HG03135 (cell line): ENCODE measurements around the gene ANKRD60.

Experiments
- ATAC-seq: cut with Tn5 transposase; IDR thresholded peaks from one replicate; pipeline ENCODE4 v1.9.1; 2021; ENCODE audit warnings: mild to moderate bottlenecking, moderate library complexity; ENCODE audit not compliant: unreplicated experiment

ANKRD60 gene

DNA sequence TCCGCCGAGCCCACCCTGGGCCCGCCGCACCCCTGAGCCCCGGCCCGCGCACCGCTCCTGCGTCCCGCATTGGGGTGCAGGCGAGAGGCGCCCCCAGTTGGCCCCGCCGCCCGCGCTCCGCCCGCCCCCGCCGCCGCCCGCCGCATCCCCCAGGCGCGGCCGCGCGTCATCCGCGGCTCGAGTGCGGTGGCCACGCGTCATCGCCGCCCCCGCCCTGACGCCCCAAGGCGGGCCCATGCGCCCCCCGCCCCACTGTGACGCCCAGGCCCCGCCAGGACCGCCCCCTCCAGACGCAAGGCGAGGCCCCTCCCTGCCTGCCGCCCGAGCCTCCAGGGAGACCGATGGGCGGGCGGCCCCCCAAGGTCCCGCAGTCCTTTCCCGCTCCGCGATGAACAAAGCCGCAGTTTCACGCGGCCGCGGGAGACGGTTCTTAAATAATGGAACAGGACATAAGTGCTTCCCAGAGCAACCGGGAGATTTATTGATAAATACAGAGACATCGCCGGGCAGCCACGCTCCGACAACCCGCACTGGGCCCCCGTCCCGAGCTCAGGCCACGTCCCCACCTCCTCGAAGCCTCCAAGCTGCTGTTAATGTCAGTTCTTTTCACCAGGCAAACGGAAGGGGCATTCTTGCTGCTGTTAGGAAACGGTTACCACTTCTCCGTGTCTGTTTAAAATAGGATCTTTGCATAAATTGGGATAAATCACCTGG, at the start of gene ANKRD60:
Gene ANKRD60, minus strand, starts transcription at position 170 of the 714 bp plus-strand sequence. Its CDS starts 0 bp downstream, at position 170.
- no peak for ATAC-seq

GRCh38 chr20:58277578-58278472, 49.4 kb upstream of the ANKRD60 start:
- ATAC-seq = no peak

GRCh38 chr20:58277107-58277506, 48.7 kb upstream of the ANKRD60 start:
- no peak for ATAC-seq

- ATAC-seq = no peak
These were observed 45.9 kb upstream of the ANKRD60 start for GRCh38 chr20:58274384-58274783.

GRCh38 chr20:58271606-58272351, 43.3 kb upstream of the ANKRD60 start:
- no peak for ATAC-seq

GRCh38 chr20:58268936-58269619, 40.6 kb upstream of the ANKRD60 start:
- ATAC-seq = no peak

- no peak for ATAC-seq
These were observed 40.0 kb upstream of the ANKRD60 start for GRCh38 chr20:58268421-58268821.

DNA sequence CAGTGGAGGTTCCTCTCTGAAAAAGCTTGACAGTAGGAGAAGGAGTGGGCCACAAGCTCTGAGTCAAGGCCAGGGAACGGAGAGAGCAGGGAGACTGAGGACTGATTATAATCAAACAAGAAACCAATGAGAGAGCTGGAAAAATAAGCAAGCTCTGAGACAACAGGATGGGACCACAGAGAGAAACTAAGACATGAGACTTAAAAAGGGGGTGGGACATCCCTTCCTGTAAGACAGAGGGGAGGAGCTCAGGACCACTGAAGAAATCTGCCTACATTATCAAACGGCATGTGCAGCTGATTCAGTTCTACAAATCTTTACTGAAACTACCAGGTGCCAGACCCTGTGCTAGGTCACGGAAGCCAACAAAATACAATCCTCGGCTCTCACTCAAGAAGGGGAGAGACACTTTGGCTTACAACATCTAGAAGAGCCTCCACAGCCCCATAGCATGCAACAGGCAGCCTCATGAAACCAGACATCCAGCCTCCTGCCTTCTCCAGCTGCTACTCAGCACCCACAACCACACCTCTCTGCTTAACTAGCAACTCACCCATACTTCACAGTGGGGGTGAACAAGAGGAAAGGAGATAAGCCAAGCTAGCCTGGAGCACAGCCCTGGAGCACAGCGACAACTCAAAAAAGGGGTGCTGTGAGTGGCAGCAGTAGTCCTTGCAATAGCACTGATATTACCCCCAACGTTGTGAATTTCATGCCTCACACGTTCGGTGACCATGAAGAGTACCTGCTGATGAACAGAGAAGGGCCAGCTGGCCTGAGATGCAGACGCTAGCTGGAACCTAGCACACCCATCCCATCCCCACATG, 39.1 kb upstream of the ANKRD60 start:
- ATAC-seq = no peak

GRCh38 chr20:58264271-58264670, 35.8 kb upstream of the ANKRD60 start:
- ATAC-seq = no peak

DNA sequence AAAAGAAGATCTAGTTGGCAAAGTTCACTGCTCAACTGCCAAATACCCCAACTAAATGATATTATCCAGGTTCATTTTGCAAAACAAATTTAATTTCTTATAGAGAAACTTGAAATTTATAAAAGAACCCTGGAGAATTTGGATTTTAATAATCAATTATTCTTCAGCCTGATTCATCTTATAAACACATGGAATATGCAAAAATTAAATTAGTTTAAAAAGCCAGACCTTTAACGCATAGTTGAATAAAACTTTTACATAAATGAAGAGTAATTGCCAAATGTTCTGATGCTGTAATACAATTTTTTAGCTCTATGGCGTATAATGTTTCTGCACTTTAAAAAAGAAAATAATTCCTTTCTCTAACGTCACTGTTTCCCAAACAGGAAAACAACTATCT, 33.2 kb upstream of the ANKRD60 start:
- ATAC-seq = no peak

- ATAC-seq = no peak
These were observed 31.6 kb upstream of the ANKRD60 start for GRCh38 chr20:58260006-58260405.

DNA sequence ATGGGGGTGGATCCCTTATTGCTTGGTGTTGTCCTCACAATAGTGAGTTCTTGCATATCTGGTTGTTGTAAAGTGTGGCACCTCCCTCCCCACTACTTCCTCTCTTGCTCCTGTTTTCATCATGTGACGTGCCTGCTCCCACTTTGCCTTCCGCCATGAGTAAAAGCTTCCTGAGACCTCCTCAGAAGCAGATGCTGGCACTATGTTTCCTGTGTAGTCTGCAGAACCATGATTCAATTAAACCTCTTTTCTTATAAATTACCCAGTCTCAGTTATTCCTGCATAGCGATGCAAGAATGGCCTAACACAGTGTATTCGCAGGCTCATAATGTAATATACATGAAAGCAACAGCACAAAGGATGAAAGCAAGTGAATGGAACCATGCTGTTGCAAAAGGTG, 28.4 kb upstream of the ANKRD60 start:
- no peak for ATAC-seq

DNA sequence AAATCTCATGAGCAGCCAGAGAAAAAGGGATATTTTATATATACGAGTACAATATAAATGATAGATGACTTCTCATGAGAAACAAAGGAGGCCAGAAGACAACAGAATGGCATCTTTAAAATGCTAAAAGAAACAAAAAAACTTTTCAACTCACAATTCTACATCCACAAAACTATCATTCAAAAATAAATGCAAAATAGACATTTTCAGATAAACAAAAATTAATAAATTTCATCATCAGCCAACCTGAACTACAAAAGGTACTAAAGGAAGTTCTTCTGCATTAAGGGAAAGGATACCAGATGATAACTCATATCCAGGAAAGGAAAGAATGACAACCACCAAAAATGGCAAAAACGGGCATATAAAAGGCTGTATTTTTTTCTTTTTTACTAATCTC, 27.9 kb upstream of the ANKRD60 start:
- no peak for ATAC-seq

- no peak for ATAC-seq
These were observed 26.4 kb upstream of the ANKRD60 start for GRCh38 chr20:58254890-58255289.

DNA sequence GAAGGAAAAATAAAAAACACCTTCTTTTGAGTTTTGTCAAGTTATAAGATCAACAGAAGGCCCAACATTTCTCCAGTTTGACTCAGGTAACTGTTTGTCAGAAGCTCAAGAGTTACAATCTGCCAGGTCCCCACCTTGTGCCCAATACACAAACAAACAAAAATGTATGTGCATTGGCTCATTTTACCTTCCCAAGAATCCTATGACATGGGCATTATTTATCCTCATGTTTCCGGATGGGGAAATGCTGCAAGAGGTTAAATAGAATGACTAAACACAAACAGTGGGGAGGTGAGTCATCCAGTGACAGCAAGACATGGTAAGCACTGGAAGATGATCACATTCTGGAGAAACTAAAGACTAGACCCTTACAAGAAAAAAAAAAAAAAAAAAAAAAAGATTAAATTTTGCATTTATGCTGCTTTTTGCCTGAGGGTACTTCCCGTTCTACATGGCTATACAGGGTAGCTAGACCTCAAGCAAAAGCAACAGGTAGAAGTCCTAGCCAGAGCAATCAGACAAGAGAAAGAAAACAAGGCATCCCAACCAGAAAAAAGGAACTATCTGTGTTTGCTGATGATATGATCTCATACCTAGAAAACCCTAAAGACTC, 23.6 kb upstream of the ANKRD60 start:
- no peak for ATAC-seq

DNA sequence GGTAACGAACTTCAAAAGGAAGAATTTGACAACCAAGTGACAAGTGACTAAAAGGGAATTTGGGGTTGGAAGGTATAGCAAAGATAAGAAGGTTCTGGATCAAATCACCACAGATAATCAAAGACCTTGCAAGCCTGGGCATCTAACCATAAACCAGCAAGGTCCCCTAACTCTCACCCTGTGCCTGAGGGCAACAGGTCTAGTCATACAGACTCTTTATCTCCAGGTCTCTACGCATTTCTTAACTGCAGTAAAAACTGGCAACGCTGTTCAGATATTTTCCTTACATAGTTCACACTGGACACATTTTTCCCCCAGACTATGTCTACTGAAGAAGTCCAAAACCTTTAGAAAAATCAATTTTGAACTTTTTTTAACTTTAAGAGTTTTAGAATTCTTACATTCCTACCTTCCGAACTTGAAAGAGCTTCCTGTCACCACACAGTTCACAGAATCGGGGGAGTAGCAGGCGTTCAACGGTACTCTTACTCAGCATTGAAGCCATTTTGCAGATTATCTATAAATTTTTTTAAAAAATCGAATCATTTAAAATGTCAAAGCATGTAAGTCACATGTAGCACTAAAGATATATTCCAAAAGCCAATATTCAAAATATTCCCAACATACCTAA, 23.0 kb upstream of the ANKRD60 start:
- ATAC-seq = no peak

GRCh38 chr20:58246346-58246745, 17.9 kb upstream of the ANKRD60 start:
- no peak for ATAC-seq

DNA sequence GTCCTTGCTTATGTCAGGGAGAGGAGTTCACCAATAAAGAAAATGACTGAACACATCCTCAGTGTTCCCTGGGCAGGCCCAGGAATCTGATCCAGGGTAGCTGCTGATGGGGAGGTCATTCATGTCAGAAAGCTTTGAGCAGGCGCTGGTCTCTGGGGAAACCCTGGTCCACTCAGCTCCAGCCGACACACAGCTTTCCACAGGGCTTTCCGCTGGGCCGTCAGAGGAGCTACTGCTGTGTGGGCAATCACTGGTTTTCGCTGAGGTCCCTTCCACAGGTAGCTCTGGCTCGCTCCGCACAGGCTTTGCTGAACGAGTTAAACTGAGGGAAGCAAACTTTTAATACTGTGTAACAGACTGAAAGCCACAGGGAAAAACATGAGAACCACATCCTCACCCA, 17.5 kb upstream of the ANKRD60 start:
- no peak for ATAC-seq
